GM19452 (cell line): Measurements from ENCODE around the gene SUFU.

Source experiments
- ATAC-seq: cut with Tn5 transposase; IDR thresholded peaks from one replicate; pipeline ENCODE4 v1.9.1; 2021; ENCODE audit not compliant: unreplicated experiment

The SUFU gene

DNA sequence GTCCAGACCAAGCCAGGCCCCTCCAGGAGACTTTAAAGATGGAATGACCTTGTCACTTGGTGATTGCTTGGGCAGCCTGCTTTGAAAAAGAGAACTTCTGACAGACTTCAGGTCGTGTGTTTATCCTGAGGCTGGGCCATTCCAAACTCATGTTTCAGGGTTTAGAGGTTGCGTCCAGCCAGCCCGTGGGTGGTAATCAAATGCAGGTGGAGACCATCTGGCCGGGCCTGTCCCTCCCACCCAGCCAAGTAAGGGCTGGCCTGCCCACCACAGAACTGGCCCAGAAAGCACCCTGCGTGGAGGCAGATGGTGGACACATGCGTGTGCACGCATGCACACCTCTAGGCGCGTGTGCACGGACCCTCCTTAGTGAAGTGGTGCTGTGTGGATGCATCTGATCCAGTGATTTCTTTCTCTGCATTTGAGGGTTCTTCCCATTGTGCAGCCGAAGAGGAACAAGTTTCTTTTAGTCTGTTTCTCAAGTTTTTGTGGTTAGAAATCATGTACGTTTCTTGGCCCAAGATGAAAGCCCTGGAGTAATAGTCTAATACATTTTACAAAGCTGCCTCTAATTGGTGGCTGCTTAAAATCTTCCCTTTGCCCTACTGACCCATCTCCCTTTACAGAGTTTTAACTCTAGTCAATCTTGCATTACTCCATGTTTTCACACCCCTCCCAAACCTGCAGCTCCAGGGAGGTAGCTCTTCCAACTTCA lies 43.0 kb downstream of the SUFU start:
- ATAC-seq, result no peak

DNA sequence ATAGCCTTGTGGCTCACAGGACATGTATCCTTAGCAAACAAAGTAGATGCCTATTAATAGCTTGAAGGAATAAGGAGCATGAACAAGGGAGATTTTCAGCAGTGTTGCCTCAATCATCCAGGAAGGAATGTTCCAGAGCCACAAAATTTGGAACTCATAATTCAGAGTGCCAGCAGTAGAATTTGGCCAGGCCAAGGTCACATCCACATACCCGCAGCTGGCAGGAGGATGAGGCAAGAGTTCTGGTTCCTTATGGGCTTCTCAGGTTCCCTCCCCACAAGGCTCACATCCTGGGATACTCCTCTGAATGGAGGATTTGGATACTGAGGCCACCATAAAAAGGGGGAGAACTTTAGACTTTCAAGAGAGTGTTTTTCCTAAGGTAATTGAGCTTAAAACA lies 45.8 kb downstream of the SUFU start:
- no peak for ATAC-seq

DNA sequence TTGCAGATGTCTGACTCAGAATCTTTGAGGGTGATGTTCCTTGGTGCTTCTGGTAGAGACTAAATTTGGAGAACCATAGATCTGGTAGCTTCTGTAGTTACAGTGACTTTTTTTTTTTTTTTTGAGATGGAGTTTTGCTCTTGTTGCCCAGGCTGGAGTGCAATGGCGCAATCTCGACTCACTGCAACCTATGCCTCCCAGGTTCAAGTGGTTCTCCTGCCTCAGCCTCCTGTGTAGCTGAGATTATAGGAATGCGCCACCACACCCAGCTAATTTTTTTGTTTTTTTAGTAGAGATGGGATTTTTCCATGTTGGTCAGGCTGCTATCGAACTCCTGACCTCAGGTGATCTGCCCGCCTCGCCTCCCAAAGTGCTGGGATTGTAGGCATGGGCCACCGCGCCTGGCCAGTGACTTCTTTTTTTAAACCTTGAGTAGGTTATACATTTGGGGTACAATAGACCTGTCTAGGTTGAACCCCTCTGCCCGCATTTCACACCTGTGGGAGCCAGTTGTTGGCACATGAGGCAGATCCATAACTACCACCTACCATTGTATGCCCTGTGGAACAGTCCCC lies 47.0 kb downstream of the SUFU start:
- no peak for ATAC-seq

GRCh38 chr10:102552533-102552932 lies 48.8 kb downstream of the SUFU start:
- no peak for ATAC-seq

DNA sequence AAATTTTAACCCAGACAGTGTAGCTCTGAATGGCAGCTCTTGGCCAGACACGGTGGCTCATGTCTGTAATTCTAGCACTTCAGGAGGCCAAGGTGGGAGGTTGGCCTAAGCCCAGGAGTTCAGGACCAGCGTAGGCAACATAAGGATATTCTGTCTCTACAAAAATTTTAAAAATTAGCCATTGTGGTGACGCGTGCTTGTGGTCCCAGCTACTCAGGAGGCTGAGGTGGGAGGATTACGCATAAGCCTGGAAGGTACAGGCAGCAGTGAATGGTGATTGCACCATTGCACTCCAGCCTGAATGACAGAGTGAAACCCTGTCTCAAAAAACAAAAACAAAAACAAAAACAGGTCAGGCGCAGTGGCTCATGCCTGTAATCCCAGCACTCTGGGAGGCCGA lies 50.0 kb downstream of the SUFU start:
- no peak for ATAC-seq

DNA sequence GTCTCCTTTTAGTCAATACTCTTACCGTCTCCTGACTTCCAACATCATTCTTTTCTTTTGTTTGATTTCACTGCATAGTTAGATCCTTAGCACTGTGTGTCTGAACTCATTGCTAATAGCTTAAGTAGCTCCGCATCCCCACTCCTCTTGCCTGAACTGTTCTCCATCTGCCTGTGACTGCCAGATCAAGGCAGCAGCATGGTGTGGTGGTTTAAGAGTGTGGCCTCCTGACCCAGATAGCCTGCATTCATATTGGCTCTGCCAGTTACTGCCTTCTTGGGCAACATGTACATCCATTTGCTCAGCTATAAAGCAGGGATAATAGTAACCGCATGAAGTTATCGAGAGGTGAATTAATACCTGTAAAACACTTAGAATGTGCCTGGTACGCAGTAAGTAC lies 50.8 kb downstream of the SUFU start:
- ATAC-seq, result no peak

- ATAC-seq, result no peak
Observed at GRCh38 chr10:102555781-102556328, 52.1 kb downstream of the SUFU start.

- no peak for ATAC-seq
Observed at GRCh38 chr10:102557569-102557968, 53.8 kb downstream of the SUFU start.

DNA sequence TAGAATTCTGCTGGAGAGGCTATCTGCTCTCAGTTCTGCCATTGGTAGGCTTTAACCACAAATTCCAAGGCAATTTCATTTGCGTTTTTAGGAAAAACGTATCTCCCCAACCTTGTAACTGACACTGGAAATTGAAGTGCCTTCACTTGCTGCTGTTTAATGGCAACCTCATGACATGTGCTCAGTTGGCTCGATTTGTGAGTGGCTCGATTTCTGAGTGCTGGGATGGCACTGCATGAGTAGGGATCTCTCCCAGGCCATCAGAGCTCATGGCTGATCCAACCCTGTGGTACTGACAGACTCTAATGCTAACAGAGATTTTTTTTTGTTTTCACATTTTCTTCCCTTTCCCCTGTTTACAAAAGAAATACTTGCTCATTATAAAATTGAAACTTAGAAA lies 56.0 kb downstream of the SUFU start:
- ATAC-seq, result no peak

- no peak for ATAC-seq
Observed at GRCh38 chr10:102564209-102564834, 60.5 kb downstream of the SUFU start.

- ATAC-seq, result no peak
Observed at GRCh38 chr10:102565793-102566192, 62.0 kb downstream of the SUFU start.

- ATAC-seq, result no peak
Observed at GRCh38 chr10:102578782-102579181, 75.0 kb downstream of the SUFU start.

DNA sequence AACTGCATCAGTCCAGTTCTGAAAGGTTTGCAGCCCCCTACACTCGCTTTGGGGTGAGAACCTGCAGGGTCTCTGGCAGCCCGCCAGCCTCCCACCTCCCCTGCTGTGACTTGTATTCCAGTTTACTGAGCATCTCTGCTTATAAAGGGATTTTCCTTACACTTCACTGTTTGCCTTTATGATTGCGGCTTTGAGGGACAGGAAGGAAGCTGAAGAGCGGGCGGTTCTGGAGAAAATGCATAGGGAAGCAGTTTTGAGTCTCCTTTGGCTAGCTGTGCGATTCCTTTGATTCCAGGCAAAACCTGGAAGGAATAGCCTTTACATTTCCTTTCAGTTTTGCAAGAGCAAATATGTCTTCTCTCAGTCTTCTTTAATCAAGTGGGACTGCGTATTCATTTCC lies 75.6 kb downstream of the SUFU start:
- ATAC-seq, result no peak

DNA sequence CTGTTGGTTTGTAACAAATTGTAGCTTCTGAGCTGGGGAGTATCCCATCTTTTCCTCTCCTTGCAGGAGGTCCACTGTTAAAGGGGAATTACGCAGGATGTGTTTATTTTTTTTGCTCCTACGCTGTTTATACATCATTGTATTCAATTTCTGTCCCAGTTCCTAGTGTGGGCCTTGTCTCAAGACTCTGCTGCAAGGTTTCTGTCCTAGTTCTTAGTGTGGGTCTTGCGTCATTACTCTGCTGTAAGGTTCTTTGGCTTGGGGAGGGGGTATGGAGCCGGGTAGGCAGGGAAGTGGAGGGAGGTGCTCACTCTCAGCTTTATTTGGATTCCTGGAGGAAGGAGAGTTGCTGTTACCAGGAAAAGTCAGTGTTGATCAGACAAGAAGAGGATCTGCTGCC lies 76.5 kb downstream of the SUFU start:
- ATAC-seq, result no peak

GRCh38 chr10:102581401-102581800 lies 77.6 kb downstream of the SUFU start:
- ATAC-seq, result no peak

DNA sequence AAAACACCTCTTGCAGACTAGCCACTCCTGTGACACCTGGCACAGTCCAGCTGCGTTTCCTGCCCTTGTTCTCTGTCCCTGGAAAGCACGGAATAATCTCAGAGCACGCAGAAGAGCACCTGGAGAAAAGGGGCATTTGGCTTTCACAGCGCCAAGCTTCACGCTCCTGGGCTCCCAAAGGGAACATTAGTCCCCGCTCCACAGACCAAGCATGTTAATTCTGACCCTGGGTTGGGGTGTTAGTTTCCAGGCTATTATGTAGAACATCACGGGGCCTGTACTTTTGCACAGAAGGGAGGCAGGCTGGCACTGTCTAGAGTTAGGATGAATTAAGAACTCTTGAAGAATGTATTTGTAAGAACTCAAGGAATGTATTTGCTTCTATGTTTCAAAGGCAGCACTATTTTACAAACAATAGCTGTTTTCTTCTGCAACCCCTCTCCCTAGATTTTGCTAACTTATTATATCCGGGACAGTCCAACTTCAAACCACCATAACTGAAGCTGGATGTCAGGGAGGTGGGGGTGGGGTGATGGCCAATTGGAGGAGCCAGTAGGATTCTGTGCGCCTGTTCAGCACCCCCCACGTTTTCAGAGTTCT lies 78.3 kb downstream of the SUFU start:
- no peak for ATAC-seq

DNA sequence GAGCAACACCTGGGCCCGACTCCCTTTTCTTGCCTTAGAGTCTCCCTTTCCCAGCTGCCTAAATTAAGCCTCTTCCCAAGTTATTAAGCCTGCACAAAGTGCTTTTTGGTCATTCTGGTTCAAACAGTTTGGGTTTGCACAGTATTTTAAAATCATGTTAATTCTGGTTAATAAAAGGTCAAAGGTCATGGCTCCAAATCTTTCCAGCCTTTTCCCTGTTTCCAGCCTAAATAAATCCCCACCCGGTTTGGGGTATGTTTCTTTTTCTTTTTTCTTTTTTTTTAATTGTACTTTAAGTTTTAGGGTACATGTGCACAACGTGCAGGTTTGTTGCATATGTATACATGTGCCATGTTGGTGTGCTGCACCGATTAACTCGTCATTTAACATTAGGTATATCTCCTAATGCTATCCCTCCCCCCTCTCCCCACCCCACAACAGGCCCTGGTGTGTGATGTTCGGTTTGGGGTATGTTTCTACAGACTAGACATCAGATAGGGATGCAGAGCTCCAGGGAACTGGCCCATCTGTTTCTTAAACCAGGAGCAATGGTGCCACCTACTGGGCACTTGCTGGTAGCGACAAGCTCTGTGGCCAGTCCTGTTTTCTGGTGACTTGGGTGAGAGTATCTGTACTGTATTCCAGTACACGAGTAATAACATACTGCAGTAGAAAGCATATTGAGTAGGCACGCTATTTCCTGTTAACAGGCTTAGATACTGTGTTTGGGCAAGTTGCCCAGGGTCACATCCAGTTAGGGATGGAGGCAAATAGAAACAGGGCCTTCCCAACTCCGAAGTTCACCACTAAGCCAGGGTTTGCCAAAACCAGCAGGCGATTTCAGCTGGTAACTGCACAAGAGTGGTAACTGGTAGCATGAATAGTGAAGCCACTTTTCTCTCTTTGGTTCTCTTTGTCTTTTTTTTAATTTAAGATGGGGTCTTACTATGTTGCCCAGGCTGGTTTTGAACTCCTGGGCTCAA lies 80.0 kb downstream of the SUFU start:
- ATAC-seq, result no peak

DNA sequence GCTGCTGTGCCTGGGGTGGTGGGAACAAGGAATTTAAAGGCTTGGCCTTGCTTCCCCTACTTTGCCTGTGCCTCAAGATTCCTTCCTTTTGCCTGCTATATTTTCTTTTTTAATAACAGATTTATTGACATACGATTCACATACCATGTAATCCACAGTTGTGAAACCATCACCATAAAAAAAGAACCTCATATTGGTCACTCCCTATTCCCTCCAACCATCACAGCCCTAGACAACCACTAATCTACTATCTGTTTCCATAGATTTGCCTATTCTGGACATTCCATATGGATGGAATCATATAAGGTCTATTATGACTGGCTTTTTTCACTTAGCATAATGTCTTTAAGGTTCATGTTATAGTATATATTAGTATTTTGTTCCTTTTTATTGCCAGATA lies 81.3 kb downstream of the SUFU start:
- ATAC-seq, result no peak

GRCh38 chr10:102586858-102587257 lies 83.1 kb downstream of the SUFU start:
- ATAC-seq, result no peak

GRCh38 chr10:102588875-102589274 lies 85.1 kb downstream of the SUFU start:
- no peak for ATAC-seq
